ENCODE data around the gene ITPR1. TPM values are rescaled to one million over a fixed set of nuclear protein-coding genes. Genes with fewer than 3 reads are reported as not detected.

The ITPR1 gene
- total RNA-seq, 4 donors from 2014 or later, result 9.5 to 24.1 (median 17.5) TPM

DNA sequence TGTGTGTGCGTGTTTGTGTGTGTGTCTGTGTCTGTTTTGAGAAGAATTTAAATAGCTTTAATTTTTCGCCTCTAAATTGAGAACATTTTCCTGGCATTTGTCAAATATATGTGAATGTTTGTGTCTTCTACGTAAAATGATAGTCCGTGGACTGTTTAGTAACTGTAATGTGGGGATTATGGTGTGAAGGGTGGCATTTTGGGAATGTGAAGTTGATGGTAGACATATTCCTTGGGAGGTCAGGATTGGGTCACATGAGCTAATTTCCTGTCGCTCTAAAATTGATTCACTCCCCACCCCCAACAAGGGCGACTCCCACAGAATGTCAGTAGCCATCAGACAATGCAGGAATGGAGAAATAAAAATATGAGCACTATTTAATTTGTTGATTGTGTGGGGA, 107.3 kb downstream of the ITPR1 start:
- TF ChIP-seq, protein P1, sequence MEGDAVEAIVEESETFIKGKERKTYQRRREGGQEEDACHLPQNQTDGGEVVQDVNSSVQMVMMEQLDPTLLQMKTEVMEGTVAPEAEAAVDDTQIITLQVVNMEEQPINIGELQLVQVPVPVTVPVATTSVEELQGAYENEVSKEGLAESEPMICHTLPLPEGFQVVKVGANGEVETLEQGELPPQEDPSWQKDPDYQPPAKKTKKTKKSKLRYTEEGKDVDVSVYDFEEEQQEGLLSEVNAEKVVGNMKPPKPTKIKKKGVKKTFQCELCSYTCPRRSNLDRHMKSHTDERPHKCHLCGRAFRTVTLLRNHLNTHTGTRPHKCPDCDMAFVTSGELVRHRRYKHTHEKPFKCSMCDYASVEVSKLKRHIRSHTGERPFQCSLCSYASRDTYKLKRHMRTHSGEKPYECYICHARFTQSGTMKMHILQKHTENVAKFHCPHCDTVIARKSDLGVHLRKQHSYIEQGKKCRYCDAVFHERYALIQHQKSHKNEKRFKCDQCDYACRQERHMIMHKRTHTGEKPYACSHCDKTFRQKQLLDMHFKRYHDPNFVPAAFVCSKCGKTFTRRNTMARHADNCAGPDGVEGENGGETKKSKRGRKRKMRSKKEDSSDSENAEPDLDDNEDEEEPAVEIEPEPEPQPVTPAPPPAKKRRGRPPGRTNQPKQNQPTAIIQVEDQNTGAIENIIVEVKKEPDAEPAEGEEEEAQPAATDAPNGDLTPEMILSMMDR (IDR thresholded peaks at IDR 0.05), result no peak
- TF ChIP-seq POLR2A (IDR thresholded peaks at IDR 0.05), result no peak
- 78 to 87% methylated on average over 6 of the region's 6 CpGs for WGBS, 2 donors
- no peak overlapping the region for H3K4me3 ChIP-seq (ENCODE audit: low read depth, poor library complexity, severe bottlenecking)
- DNase-seq (ENCODE audit: low spot score in 2 of 2), result no peak
- intact Hi-C loops (cut with DNase I; ENCODE audit: low total_unique reads), result no loop called here

DNA sequence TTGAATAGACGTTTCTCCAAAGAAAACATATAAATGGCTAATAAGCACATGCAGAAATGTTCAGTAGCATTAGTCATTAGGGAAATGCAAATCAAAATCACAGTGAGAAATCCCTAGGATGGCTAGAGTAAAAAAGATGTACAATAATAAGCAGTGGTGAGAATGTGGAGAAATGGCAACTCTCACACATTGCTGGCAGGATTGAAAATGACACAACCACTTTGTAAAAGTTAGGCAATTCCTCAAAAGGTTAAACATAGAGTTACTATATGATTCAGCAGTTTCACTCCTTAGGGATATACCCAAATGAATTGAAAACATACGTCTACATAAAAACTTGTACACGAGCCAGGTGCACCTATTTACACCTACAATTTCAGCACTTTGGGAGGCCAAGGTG, 108.7 kb downstream of the ITPR1 start:
- no peak for DNase-seq (ENCODE audit: low spot score in 2 of 2)
- WGBS, 2 donors, result 44 to 51% methylated on average over 3 of the region's 3 CpGs
- no peak overlapping the region for H3K4me3 ChIP-seq (ENCODE audit: low read depth, poor library complexity, severe bottlenecking)
- intact Hi-C loops (cut with DNase I; ENCODE audit: low total_unique reads), result no loop called here
- TF ChIP-seq, protein P1 (IDR thresholded peaks at IDR 0.05), result no peak

DNA sequence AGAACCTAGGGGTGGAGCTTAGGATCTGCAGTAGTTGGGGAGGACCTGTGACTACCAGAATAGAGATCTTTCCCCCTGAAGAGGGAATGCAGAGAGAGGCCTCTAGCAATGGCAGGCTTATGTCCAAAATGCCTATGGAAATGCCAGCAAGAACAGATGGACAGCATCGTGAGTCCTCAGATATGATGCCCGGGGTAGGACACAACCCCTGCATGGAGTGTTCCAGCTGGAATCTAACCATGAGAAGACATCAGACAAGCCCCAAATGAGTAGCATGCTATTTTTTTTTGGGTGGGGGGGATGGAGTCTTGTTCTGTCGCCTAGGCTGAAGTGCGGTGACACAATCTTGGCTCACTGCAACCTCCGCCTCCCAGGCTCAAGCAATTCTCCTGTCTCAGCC, 111.5 kb downstream of the ITPR1 start:
- H3K4me3 ChIP-seq (ENCODE audit: low read depth, poor library complexity, severe bottlenecking), result no peak overlapping the region
- DNase-seq (ENCODE audit: low spot score in 2 of 2), result no peak
- TF ChIP-seq, protein P1 (IDR thresholded peaks at IDR 0.05), result no peak
- no peak for TF ChIP-seq POLR2A (IDR thresholded peaks at IDR 0.05)
- WGBS, 2 donors, result 90 to 92% methylated on average over 5 of the region's 5 CpGs
- intact Hi-C loops (cut with DNase I; ENCODE audit: low total_unique reads), result no loop called here

DNA sequence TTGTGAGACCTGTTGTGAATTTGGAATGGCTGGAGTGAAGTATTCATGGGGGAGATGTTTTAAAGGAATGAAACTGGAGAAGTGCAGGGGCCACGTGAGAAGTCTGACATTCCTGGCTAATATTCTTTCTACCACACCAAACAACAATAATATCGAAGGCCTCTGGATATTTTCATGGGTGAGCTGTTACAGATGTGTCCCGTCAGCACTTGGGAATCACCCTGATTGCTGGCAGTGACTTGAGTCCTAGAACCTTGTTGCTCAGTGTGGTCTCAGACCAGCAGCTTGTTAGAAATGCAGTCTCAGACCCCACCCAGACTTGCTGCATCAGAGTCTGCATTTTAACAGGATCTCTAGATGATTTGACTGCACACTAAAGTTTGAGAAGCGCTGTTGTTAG, 113.8 kb downstream of the ITPR1 start:
- no peak for TF ChIP-seq POLR2A (IDR thresholded peaks at IDR 0.05)
- TF ChIP-seq, protein P1 (IDR thresholded peaks at IDR 0.05), result no peak
- H3K4me3 ChIP-seq (ENCODE audit: low read depth, poor library complexity, severe bottlenecking), result no peak overlapping the region
- 73 to 77% methylated on average over 4 of the region's 4 CpGs for WGBS, 2 donors
- intact Hi-C loops (cut with DNase I; ENCODE audit: low total_unique reads), result no loop called here
- no peak for DNase-seq (ENCODE audit: low spot score in 2 of 2)

DNA sequence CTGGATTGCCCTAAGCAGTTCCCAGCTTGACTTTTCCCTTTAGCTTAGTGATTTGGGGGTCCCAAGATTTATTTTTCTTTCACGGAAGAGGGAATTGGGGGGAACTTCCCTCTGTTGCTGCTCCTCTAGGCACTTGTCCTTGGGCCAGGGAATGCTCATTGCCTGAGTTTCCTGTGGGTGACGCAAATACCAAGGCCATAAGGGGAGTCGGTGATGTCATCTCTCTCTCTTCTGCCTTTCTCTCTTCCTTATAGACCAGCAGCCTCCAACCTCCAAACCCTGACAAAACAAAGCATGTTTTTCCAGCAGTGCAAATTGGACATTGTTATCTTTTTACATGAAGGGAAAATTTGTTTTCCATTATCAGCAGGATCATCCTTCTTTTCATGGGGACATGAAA, 120.2 kb downstream of the ITPR1 start:
- WGBS, 2 donors, result 70 to 73% methylated on average over 3 of the region's 3 CpGs
- DNase-seq (ENCODE audit: low spot score in 2 of 2), result no peak
- H3K4me3 ChIP-seq (ENCODE audit: low read depth, poor library complexity, severe bottlenecking), result no peak overlapping the region
- TF ChIP-seq POLR2A (IDR thresholded peaks at IDR 0.05), result no peak
- intact Hi-C loops (cut with DNase I; ENCODE audit: low total_unique reads), result no loop called here

DNA sequence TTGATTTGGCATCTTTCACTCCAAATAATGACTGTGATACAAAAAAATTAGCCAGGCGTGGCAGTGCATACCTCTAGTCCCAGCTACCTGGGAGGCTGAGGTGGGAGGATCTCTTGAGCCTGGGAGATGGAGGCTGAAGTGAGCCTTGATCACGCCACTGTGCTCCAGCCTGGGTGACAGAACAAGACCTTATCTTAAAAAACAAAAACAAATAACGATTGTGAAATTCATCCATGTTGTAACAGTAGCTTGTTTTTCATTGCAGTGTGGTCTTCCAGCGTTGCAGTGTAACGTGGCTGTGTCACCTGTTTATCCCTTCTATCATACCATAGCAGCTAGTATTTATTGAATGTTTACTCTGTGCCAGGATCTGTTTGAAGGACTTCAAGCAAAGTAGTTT, 120.9 kb downstream of the ITPR1 start:
- no peak for DNase-seq (ENCODE audit: low spot score in 2 of 2)
- H3K4me3 ChIP-seq (ENCODE audit: low read depth, poor library complexity, severe bottlenecking), result no peak overlapping the region
- WGBS, 2 donors, result 87% methylated on average over 5 of the region's 5 CpGs
- TF ChIP-seq, protein P1 (IDR thresholded peaks at IDR 0.05), result no peak
- no peak for TF ChIP-seq POLR2A (IDR thresholded peaks at IDR 0.05)
- intact Hi-C loops (cut with DNase I; ENCODE audit: low total_unique reads), result no loop called here
